ENCODE measurements around the gene PLK5.
"Not testable (repeated sequence)": the region's sequence is repeated elsewhere in the genome, so short reads cannot be mapped to it uniquely, and the experiment has no call there.

The PLK5 gene

DNA sequence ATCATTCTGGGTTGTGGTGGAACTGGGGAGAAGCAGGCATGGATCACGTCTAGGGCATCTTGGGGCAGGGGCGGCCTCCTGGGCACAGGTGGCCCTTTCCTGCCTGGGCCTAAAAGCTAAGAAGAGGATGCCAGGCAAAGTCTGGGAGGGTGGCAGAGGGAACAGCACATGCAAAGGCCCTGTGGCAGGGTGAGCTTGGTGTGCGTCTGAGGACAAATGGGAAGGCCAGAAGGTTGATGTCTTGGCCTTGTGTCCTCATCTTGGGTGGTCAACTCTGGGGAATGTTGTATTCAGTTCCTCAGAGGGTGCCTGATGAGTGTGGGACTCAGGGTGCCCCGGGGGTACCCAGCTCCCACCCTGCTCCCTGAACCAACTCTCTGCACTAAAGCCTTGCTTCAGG lies 5.4 kb upstream of the PLK5 start:
- TF ChIP-seq, protein P1, sequence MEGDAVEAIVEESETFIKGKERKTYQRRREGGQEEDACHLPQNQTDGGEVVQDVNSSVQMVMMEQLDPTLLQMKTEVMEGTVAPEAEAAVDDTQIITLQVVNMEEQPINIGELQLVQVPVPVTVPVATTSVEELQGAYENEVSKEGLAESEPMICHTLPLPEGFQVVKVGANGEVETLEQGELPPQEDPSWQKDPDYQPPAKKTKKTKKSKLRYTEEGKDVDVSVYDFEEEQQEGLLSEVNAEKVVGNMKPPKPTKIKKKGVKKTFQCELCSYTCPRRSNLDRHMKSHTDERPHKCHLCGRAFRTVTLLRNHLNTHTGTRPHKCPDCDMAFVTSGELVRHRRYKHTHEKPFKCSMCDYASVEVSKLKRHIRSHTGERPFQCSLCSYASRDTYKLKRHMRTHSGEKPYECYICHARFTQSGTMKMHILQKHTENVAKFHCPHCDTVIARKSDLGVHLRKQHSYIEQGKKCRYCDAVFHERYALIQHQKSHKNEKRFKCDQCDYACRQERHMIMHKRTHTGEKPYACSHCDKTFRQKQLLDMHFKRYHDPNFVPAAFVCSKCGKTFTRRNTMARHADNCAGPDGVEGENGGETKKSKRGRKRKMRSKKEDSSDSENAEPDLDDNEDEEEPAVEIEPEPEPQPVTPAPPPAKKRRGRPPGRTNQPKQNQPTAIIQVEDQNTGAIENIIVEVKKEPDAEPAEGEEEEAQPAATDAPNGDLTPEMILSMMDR (IDR thresholded peaks at IDR 0.05; ENCODE audit: insufficient read depth, missing control alignments): no peak
- DNase-seq (ENCODE audit: insufficient read length, low spot score) (no peak), FAIRE-seq (no peak)

DNA sequence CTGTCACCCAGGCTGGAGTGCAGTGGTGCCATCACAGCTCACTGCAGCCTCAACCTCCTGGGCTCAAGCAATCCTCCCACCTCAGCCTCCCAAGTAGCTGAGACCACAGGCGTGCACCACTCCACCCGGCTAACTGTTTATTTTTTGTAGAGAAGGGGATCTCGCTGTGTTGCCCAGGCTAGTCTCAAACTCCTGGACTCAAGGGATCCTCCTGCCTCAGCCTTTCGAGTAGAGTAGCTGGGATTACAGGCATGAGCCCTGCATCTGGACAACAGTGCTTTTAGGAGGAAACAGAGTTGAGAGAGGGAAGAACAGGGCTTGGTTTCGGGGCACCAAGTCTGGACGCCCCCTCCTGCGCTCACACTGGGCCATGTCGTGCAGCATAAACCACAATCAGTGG lies 4.1 kb upstream of the PLK5 start:
- not testable (repeated sequence) for FAIRE-seq; DNase-seq (ENCODE audit: insufficient read length, low spot score)

DNA sequence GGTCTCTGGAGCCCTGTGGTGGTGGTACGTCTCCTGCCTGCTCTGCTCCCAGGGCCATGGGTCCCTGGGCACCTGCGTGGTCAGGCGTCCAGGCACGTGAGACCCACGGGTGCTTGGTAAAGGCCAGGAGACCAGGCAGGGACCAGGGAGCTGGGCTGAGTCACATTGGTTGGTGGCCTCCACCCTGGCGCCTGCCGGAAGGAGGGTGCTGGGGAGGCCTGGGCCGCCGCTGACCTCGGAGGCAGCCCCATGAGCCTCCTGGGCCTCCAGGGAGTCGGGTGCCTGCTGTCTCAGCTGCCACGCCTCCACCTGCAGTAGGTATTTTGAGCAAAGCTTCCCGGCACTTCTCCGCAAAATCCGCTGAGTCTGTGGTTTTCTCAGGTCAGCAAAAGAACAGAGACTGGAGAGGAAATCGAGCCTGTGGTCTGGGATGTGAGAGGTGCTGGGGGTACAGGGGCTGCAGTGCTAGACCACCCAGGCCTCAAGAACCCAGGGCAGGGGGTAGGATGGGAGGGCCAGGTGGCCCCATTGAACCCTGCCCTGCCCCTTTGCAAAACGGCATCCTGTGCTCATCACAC lies 3.6 kb upstream of the PLK5 start:
- DNase-seq (ENCODE audit: insufficient read length, low spot score) (no peak), FAIRE-seq (no peak)
- TF ChIP-seq, protein P1 (IDR thresholded peaks at IDR 0.05; ENCODE audit: insufficient read depth, missing control alignments): no peak

DNA sequence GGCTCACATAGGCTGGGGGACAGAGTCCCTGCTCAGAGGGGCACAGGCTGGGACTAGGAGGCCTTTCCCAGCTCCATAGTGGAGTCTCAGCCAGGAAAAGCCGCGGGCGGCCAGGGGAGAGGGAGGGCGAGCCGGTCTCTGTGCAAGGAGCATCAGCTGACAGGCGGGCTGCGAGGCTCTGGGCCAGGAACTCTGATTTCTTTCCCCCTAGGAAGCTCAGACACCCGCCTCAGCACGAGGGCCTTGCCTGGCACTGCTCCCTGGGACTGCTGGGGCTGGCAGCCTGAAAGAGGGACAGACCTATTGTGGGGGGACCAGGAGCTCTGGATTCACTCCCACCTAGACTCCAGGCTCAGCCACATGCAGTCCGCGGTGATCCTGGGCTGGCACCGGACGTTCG lies 2.2 kb upstream of the PLK5 start:
- TF ChIP-seq, protein P1 (IDR thresholded peaks at IDR 0.05; ENCODE audit: insufficient read depth, missing control alignments): no peak
- no peak for DNase-seq (ENCODE audit: insufficient read length, low spot score)
- no peak for FAIRE-seq

DNA sequence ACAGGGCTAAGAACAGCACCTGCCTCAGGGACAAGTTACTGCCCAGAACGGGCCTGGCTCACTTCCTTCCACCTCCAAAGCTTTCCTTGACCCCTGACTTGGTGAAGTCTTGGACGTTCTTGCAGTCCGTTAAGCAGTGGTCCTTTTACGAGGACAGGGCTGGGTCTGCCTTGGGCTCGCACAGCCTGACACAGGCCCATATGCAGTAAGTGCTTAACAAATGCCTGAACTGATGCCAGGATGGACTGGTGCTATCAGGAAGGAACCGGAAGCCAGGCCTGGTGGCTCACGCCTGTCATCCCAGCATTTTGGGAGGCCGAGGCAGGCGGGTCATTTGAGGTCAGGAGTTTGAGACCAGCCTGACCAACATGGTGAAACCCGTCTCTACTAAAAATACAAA lies 1.8 kb upstream of the PLK5 start:
- TF ChIP-seq, protein P1 (IDR thresholded peaks at IDR 0.05; ENCODE audit: insufficient read depth, missing control alignments): no peak
- FAIRE-seq (no peak), DNase-seq (ENCODE audit: insufficient read length, low spot score) (no peak)

DNA sequence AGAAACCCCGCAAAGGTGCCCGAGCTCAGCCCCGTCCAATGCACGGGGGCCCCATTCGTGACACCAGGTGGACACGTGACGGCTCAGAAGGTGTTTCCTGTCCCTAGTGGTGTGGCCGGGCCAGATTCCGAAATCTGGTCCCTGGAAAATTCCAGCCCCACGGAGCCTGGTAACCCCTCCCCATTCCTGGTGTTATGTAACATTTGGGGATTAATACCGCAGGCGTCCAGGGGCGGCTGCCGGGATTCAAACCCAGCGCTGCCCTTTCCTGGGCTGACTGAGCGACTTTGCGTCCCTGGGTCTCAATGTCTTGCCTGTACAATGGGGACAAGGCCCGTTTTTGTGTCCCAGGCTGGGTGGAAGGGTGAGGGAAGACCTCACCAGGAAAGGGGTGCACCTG lies 1.0 kb upstream of the PLK5 start:
- FAIRE-seq: no peak
- no peak for DNase-seq (ENCODE audit: insufficient read length, low spot score)
- TF ChIP-seq, protein P1 (IDR thresholded peaks at IDR 0.05; ENCODE audit: insufficient read depth, missing control alignments): no peak

DNA sequence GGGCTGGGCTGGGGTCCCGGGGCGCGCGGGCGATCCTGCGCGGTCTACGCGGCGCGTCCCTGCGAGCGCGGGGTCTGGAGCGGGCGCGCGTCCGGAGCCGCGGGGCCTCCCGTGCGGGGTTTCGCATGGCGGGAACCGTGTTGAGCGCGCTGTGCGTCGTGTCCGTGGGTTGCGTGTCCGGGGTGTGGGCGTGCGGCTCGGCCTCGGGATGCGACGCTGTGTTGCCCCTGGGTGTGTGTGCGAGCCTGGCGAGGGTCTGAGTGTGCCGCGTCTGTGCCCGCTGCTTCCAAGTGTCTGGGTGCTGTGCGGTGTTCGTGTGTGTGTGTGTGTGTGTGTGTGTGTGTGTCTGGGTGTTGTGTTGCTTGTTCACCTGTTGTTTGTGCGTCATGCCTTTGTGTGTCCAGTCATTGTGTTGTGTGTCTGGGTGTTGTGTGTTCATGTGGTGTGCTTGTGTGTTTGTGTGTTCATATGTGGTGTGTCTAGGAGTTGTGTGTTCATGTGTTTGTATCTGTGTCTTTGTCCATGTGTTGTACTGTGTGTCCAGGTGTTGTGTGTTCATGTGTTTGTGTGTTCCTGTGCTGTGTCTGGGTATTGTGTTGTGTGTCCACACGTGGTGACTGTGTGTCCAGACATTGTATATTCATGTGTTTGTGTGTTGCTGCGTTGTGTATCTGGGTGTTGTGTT lies 552 bp downstream of the PLK5 start:
- FAIRE-seq: no peak
- TF ChIP-seq, protein P1 (IDR thresholded peaks at IDR 0.05; ENCODE audit: insufficient read depth, missing control alignments): no peak
- no peak for DNase-seq (ENCODE audit: insufficient read length, low spot score)

All from D721Med (cell line).